Endodermal cell (in vitro differentiated cells): ENCODE data around the gene CCNA2. TPM values are rescaled to one million over a fixed set of nuclear protein-coding genes. Genes with fewer than 3 reads are reported as not detected.

Experiments
- DNase-seq: peaks from one replicate; pipeline ENCODE4 v3.0.0-alpha.2; 2017
- H3K27ac ChIP-seq: 2 replicates; pipeline ENCODE4 v1.5.1; 2013; ENCODE audit warnings: mild to moderate bottlenecking, low read depth, low read length, moderate library complexity
- H3K27me3 ChIP-seq: 2 replicates; pipeline ENCODE4 v1.6.1; 2013; ENCODE audit warnings: mild to moderate bottlenecking, low read length, moderate library complexity; ENCODE audit not compliant: insufficient read depth, control insufficient read depth, poor library complexity, severe bottlenecking
- H3K36me3 ChIP-seq: 2 replicates; pipeline ENCODE4 v1.7.0; 2013; ENCODE audit warnings: mild to moderate bottlenecking, low read length, moderate library complexity; ENCODE audit not compliant: control insufficient read depth, insufficient read depth
- H3K4me1 ChIP-seq: one replicate; pipeline ENCODE4 v1.7.0; 2013; ENCODE audit warnings: low read length; ENCODE audit not compliant: control insufficient read depth, insufficient read depth
- H3K4me3 ChIP-seq: 2 replicates; pipeline ENCODE4 v1.5.1; 2013; ENCODE audit warnings: mild to moderate bottlenecking, low read length, moderate library complexity
- H3K9ac ChIP-seq: 2 replicates; pipeline ENCODE4 v1.6.1; 2013; ENCODE audit warnings: mild to moderate bottlenecking, low read length, moderate library complexity; ENCODE audit not compliant: poor library complexity, severe bottlenecking; ENCODE audit errors: extremely low read depth
- H3K9me3 ChIP-seq: 2 replicates; pipeline ENCODE4 v1.6.1; 2013; ENCODE audit warnings: mild to moderate bottlenecking, low read length, moderate library complexity; ENCODE audit not compliant: control insufficient read depth
- H3K27ac Mint-ChIP-seq: 2 replicates; pipeline ENCODE4 v1.8.0; 2020; ENCODE audit warnings: mixed read lengths
- H3K27me3 Mint-ChIP-seq: 2 replicates; pipeline ENCODE4 v1.8.0; 2021; ENCODE audit warnings: mild to moderate bottlenecking, mixed read lengths; ENCODE audit not compliant: insufficient read depth
- H3K36me3 Mint-ChIP-seq: 2 replicates; pipeline ENCODE4 v1.8.0; 2020; ENCODE audit warnings: low read depth, mixed read lengths
- H3K4me1 Mint-ChIP-seq: 2 replicates; pipeline ENCODE4 v1.8.0; 2020; ENCODE audit warnings: mixed read lengths
- H3K4me3 Mint-ChIP-seq: 2 replicates; pipeline ENCODE4 v1.8.0; 2020; ENCODE audit warnings: mild to moderate bottlenecking, moderate library complexity, mixed read lengths
- H3K9me3 Mint-ChIP-seq: 2 replicates; pipeline ENCODE4 v1.8.0; 2020; ENCODE audit warnings: mild to moderate bottlenecking, mixed read lengths
- WGBS, 2 experiments: methylation state at CpG; one replicate each; pipeline versions ENCODE4 v1.1.5 to v1.1.7; 2013; ENCODE audit warnings: missing lambda C conversion rate in 2 of 2, mixed read lengths in 1 of 2; ENCODE audit not compliant: insufficient coverage in 1 of 2, insufficient read length in 1 of 2; 5-methylcytosine and 5-hydroxymethylcytosine counted together
- total RNA-seq, 2 donors: library from RNA; stranded (reverse); fragmentation: NEBNext Ultra II Directional in 1 of 2; extraction: Animal tissue kit (Norgen Biotek cat#: 25700) in 1 of 2; gene quantifications; 2 replicates in 1 of 2; 3 replicates in 1 of 2; pipeline ENCODE4 v1.2.1, GENCODE V29; 2021
- TF ChIP-seq, protein P1 (sequence below): fragments of 200-600 bp; sonication (generic); conservative IDR thresholded peaks from 2 replicates; pipeline ENCODE4 v1.5.0; 2021; ENCODE audit warnings: antibody characterized with exemption, mild to moderate bottlenecking

Gene CCNA2
- total RNA-seq, 2 donors from 2014 or later, result 62.8 to 82.2 TPM

DNA sequence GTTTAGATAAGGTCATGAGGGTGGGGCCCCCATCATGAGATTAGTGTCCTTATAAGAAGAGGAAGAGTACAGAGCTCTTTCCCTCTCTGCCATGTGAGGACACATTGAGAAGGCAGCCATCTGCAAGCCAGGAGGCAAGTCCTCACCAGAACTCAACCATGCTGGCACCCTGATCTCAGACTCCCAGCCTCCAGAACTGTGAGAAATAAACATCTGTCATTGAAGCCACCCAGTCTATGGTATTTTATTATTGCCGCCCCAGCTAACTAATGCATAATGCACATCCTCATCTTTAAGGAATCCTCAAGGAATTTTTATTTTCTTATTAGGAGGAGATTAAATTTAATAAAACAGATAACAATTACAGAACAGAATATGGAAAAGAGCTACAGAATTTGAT is 39.3 kb downstream of the CCNA2 start:
- Histone ChIP-seq H3K36me3 (no peaks in the 10 kb centered on the region), H3K27ac (no peak overlapping the region), H3K4me1 (no peaks in the 10 kb centered on the region), H3K9ac (no peak overlapping the region), H3K4me3 (no peak overlapping the region), H3K9me3 (no peaks in the 10 kb centered on the region), H3K27me3 (no peaks in the 10 kb centered on the region)
- WGBS, 2 experiments, result 100% methylated on average over 1 of the region's 1 CpG; no CpG with 5 or more reads in 1 of the 2 experiments
- Mint-ChIP-seq H3K9me3 (no peaks in the 10 kb centered on the region), H3K27ac (no peak overlapping the region), H3K27me3 (peaks cover 9% of the 10 kb centered on the region), H3K4me3 (no peak overlapping the region), H3K4me1 (no peaks in the 10 kb centered on the region), H3K36me3 (no peaks in the 10 kb centered on the region)
- no peak for DNase-seq
- TF ChIP-seq, protein P1, sequence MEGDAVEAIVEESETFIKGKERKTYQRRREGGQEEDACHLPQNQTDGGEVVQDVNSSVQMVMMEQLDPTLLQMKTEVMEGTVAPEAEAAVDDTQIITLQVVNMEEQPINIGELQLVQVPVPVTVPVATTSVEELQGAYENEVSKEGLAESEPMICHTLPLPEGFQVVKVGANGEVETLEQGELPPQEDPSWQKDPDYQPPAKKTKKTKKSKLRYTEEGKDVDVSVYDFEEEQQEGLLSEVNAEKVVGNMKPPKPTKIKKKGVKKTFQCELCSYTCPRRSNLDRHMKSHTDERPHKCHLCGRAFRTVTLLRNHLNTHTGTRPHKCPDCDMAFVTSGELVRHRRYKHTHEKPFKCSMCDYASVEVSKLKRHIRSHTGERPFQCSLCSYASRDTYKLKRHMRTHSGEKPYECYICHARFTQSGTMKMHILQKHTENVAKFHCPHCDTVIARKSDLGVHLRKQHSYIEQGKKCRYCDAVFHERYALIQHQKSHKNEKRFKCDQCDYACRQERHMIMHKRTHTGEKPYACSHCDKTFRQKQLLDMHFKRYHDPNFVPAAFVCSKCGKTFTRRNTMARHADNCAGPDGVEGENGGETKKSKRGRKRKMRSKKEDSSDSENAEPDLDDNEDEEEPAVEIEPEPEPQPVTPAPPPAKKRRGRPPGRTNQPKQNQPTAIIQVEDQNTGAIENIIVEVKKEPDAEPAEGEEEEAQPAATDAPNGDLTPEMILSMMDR, result no peak

DNA sequence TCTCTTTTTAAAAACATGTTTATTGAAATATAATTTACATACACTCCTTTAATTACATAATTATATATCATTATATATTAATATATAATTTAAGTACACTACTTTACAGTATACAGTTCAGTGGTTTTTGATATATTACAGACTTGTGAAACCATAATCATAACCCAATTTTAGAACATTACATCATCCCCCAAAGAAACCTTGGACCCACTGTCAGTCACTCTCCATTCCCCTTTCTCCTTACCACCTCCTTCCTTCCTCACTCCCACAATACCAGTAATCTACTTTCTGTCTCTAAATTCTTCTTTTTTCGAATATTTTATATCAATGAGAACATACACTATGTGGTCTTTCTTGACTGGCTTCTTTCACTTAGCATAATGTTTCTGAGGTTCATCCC is 40.5 kb downstream of the CCNA2 start:
- Mint-ChIP-seq H3K9me3 (no peaks in the 10 kb centered on the region), H3K4me3 (no peak overlapping the region), H3K27me3 (peaks cover 9% of the 10 kb centered on the region), H3K27ac (no peak overlapping the region), H3K4me1 (no peaks in the 10 kb centered on the region), H3K36me3 (no peaks in the 10 kb centered on the region)
- Histone ChIP-seq H3K27ac (no peak overlapping the region), H3K36me3 (no peaks in the 10 kb centered on the region), H3K9ac (no peak overlapping the region), H3K27me3 (no peaks in the 10 kb centered on the region), H3K4me1 (no peaks in the 10 kb centered on the region), H3K9me3 (no peaks in the 10 kb centered on the region), H3K4me3 (no peak overlapping the region)
- TF ChIP-seq, protein P1, result no peak
- 76 to 80% methylated on average over 1 of the region's 1 CpG for WGBS, 2 experiments
- DNase-seq, result no peak

DNA sequence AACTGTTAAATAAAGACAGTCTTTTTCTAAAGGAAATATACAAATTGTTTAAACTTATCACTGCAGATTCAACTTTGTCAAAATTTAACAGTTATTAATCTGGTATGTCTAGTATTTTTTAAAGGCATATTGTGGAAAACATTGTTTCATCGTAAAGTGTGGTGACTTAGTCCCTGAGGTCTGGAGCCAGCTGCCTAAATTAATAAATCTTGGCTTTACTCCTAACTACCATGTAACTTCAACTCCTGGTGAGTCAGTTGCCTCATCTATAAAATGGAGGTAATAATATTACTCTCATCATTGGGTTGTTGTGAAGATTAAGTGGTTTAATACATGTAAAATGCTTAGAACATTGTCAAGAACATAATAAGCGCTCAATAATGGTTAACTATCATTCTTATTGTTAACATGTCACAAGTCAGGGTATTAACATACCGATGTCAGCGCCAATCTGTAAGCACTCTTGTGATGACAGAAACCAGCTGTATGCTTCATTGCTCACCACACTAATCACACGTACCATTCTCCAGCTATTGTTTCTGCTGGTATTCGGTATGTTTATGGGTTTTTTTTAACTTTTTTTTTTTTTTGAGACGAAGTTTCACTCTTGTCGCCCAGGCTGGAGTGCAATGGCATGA is 44.6 kb downstream of the CCNA2 start:
- Mint-ChIP-seq H3K36me3 (no peaks in the 10 kb centered on the region), H3K27ac (no peak overlapping the region), H3K4me3 (no peak overlapping the region), H3K4me1 (no peaks in the 10 kb centered on the region), H3K9me3 (no peaks in the 10 kb centered on the region), H3K27me3 (peaks cover 4% of the 10 kb centered on the region)
- no peak overlapping the region for H3K9ac ChIP-seq
- no peaks in the 10 kb centered on the region for H3K4me1 ChIP-seq
- 96 to 97% methylated on average over 5 to 8 of the region's 8 CpGs for WGBS, 2 experiments
- TF ChIP-seq, protein P1, result no peak
- no peak for DNase-seq
- no peaks in the 10 kb centered on the region for H3K36me3 ChIP-seq
- no peak overlapping the region for H3K27ac ChIP-seq
- H3K9me3 ChIP-seq, result no peaks in the 10 kb centered on the region
- H3K4me3 ChIP-seq, result no peak overlapping the region
- H3K27me3 ChIP-seq, result no peaks in the 10 kb centered on the region
